Measurements from ENCODE around the gene VAC14.

- TF ChIP-seq POLR2AphosphoS5 (IDR thresholded peaks at IDR 0.05; ENCODE audit: borderline replicate concordance, low read depth, low read length) (no peak), EZH2 (IDR thresholded peaks at IDR 0.05) (no peak)
These were observed 92.4 kb downstream of the VAC14 start for GRCh38 chr16:70708366-70709246.
